Endodermal cell (in vitro differentiated cells): ENCODE results near the gene MYD88. TPM values are rescaled to one million over a fixed set of nuclear protein-coding genes. Genes with fewer than 3 reads are reported as not detected.

Experiments
- DNase-seq: peaks from one replicate; pipeline ENCODE4 v3.0.0-alpha.2; 2017
- H3K27ac ChIP-seq: 2 replicates; pipeline ENCODE4 v1.5.1; 2013; ENCODE audit warnings: mild to moderate bottlenecking, low read depth, low read length, moderate library complexity
- H3K27me3 ChIP-seq: 2 replicates; pipeline ENCODE4 v1.6.1; 2013; ENCODE audit warnings: mild to moderate bottlenecking, low read length, moderate library complexity; ENCODE audit not compliant: insufficient read depth, control insufficient read depth, poor library complexity, severe bottlenecking
- H3K36me3 ChIP-seq: 2 replicates; pipeline ENCODE4 v1.7.0; 2013; ENCODE audit warnings: mild to moderate bottlenecking, low read length, moderate library complexity; ENCODE audit not compliant: control insufficient read depth, insufficient read depth
- H3K4me1 ChIP-seq: one replicate; pipeline ENCODE4 v1.7.0; 2013; ENCODE audit warnings: low read length; ENCODE audit not compliant: control insufficient read depth, insufficient read depth
- H3K4me3 ChIP-seq: 2 replicates; pipeline ENCODE4 v1.5.1; 2013; ENCODE audit warnings: mild to moderate bottlenecking, low read length, moderate library complexity
- H3K9ac ChIP-seq: 2 replicates; pipeline ENCODE4 v1.6.1; 2013; ENCODE audit warnings: mild to moderate bottlenecking, low read length, moderate library complexity; ENCODE audit not compliant: poor library complexity, severe bottlenecking; ENCODE audit errors: extremely low read depth
- H3K9me3 ChIP-seq: 2 replicates; pipeline ENCODE4 v1.6.1; 2013; ENCODE audit warnings: mild to moderate bottlenecking, low read length, moderate library complexity; ENCODE audit not compliant: control insufficient read depth
- H3K27ac Mint-ChIP-seq: 2 replicates; pipeline ENCODE4 v1.8.0; 2020; ENCODE audit warnings: mixed read lengths
- H3K27me3 Mint-ChIP-seq: 2 replicates; pipeline ENCODE4 v1.8.0; 2021; ENCODE audit warnings: mild to moderate bottlenecking, mixed read lengths; ENCODE audit not compliant: insufficient read depth
- H3K36me3 Mint-ChIP-seq: 2 replicates; pipeline ENCODE4 v1.8.0; 2020; ENCODE audit warnings: low read depth, mixed read lengths
- H3K4me1 Mint-ChIP-seq: 2 replicates; pipeline ENCODE4 v1.8.0; 2020; ENCODE audit warnings: mixed read lengths
- H3K4me3 Mint-ChIP-seq: 2 replicates; pipeline ENCODE4 v1.8.0; 2020; ENCODE audit warnings: mild to moderate bottlenecking, moderate library complexity, mixed read lengths
- H3K9me3 Mint-ChIP-seq: 2 replicates; pipeline ENCODE4 v1.8.0; 2020; ENCODE audit warnings: mild to moderate bottlenecking, mixed read lengths
- WGBS, 2 experiments: methylation state at CpG; one replicate each; pipeline versions ENCODE4 v1.1.5 to v1.1.7; 2013; ENCODE audit warnings: missing lambda C conversion rate in 2 of 2, mixed read lengths in 1 of 2; ENCODE audit not compliant: insufficient coverage in 1 of 2, insufficient read length in 1 of 2; 5-methylcytosine and 5-hydroxymethylcytosine counted together
- total RNA-seq, 2 donors: library from RNA; stranded (reverse); fragmentation: NEBNext Ultra II Directional in 1 of 2; extraction: Animal tissue kit (Norgen Biotek cat#: 25700) in 1 of 2; gene quantifications; 2 replicates in 1 of 2; 3 replicates in 1 of 2; pipeline ENCODE4 v1.2.1, GENCODE V29; 2021
- TF ChIP-seq, protein P1 (sequence below): fragments of 200-600 bp; sonication (generic); conservative IDR thresholded peaks from 2 replicates; pipeline ENCODE4 v1.5.0; 2021; ENCODE audit warnings: antibody characterized with exemption, mild to moderate bottlenecking

The MYD88 gene
- total RNA-seq, 2 donors from 2014 or later: 16.2 to 18.8 TPM

DNA sequence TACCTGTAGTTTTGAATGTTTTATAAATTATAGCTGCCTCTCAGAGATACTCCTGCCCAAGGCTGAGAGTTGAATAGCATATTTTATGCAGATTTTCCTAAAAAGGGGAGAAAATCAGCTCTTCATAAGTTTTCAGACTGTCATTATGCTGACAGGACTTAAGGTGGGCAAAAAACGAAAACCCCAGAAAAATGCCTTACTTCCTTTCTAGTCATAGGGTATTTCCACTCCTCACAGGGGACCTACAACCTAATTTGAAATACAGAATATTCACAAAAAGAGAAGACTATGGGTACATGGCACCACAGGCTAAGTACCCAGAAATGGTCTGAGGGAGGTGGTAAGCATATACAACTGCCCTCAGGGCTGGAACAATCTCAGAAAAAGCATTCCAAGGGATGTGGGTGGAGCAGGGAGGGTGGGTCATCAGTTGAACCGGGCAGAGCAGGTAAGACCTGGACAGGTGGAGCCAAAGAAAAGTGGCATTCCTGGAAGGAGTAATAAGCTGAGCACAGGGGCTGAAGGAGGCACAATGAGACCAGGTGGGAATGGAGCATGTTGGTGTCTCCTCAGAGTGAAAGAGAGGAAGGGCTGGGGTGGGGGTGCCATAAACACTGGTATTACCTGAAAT, 16.3 kb downstream of the MYD88 start:
- no peaks in the 10 kb centered on the region for H3K4me1 Mint-ChIP-seq
- Histone ChIP-seq H3K4me3 (no peak overlapping the region), H3K9me3 (no peaks in the 10 kb centered on the region), H3K27me3 (no peaks in the 10 kb centered on the region), H3K27ac (no peak overlapping the region), H3K4me1 (no peaks in the 10 kb centered on the region), H3K9ac (no peak overlapping the region), H3K36me3 (no peaks in the 10 kb centered on the region)
- TF ChIP-seq, protein P1, sequence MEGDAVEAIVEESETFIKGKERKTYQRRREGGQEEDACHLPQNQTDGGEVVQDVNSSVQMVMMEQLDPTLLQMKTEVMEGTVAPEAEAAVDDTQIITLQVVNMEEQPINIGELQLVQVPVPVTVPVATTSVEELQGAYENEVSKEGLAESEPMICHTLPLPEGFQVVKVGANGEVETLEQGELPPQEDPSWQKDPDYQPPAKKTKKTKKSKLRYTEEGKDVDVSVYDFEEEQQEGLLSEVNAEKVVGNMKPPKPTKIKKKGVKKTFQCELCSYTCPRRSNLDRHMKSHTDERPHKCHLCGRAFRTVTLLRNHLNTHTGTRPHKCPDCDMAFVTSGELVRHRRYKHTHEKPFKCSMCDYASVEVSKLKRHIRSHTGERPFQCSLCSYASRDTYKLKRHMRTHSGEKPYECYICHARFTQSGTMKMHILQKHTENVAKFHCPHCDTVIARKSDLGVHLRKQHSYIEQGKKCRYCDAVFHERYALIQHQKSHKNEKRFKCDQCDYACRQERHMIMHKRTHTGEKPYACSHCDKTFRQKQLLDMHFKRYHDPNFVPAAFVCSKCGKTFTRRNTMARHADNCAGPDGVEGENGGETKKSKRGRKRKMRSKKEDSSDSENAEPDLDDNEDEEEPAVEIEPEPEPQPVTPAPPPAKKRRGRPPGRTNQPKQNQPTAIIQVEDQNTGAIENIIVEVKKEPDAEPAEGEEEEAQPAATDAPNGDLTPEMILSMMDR: no peak
- H3K4me3 Mint-ChIP-seq: no peak overlapping the region
- DNase-seq: no peak
- no peak overlapping the region for H3K27ac Mint-ChIP-seq
- no peaks in the 10 kb centered on the region for H3K9me3 Mint-ChIP-seq
- WGBS, 2 experiments: 77 to 83% methylated on average over 1 to 2 of the region's 2 CpGs
- H3K36me3 Mint-ChIP-seq: no peaks in the 10 kb centered on the region
- no peaks in the 10 kb centered on the region for H3K27me3 Mint-ChIP-seq

DNA sequence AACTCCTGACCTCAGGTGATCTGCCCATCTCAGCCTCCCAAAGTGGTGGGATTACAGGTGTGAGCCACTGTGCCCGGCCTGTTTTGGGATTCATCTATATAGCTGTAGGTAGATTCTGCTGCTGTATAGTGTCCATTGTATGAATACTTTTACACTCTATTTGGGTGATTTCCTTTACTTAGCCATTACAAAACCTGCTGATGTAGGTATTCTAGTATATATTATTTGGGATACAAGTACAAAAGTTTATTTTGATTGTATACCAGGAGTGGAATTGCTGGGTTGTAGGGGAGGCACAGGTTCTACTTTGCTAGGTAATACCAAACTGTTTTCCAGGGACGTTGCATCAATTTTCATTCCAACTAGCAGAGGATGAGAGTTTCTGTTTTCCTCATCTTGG, 17.4 kb downstream of the MYD88 start:
- no peak overlapping the region for H3K9ac ChIP-seq

DNA sequence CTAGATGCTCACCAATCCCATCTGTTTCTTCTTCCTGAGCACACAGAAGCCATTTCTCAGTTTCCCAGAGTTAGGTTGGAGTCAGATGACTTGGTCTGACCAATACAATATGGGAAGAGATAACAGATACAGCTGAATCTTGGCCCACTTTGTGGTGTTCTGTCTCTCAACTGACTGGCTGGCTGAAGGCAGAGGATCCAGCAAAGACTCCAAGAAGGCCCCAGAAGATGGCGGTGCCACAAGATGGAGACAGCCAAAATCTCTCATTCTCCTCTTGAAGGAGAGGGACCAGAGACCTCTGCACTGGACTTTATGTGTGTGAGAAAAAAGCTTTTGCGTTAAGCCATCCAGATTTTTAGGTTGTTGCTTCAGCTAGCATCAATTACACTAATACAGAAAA, 18.7 kb downstream of the MYD88 start:
- WGBS, 2 experiments: 92% methylated on average over 2 of the region's 2 CpGs; no CpG with 5 or more reads in 1 of the 2 experiments
- no peaks in the 10 kb centered on the region for H3K36me3 Mint-ChIP-seq
- no peaks in the 10 kb centered on the region for H3K4me1 Mint-ChIP-seq
- Histone ChIP-seq H3K4me3 (no peak overlapping the region), H3K9ac (no peak overlapping the region), H3K36me3 (no peaks in the 10 kb centered on the region), H3K27me3 (no peaks in the 10 kb centered on the region), H3K4me1 (no peaks in the 10 kb centered on the region), H3K9me3 (no peaks in the 10 kb centered on the region), H3K27ac (no peak overlapping the region)
- no peak overlapping the region for H3K27ac Mint-ChIP-seq
- no peaks in the 10 kb centered on the region for H3K27me3 Mint-ChIP-seq
- TF ChIP-seq, protein P1: no peak
- no peaks in the 10 kb centered on the region for H3K9me3 Mint-ChIP-seq
- DNase-seq: no peak
- H3K4me3 Mint-ChIP-seq: no peak overlapping the region

More for the DNA sequence above, 17.4 kb downstream of the MYD88 start:
- Histone ChIP-seq H3K4me3 (no peak overlapping the region), H3K27ac (no peak overlapping the region), H3K4me1 (no peaks in the 10 kb centered on the region), H3K36me3 (no peaks in the 10 kb centered on the region), H3K9me3 (no peaks in the 10 kb centered on the region), H3K27me3 (no peaks in the 10 kb centered on the region)
- TF ChIP-seq, protein P1: no peak
- DNase-seq: no peak
- no peaks in the 10 kb centered on the region for H3K27me3 Mint-ChIP-seq
- H3K4me1 Mint-ChIP-seq: no peaks in the 10 kb centered on the region
- H3K36me3 Mint-ChIP-seq: no peaks in the 10 kb centered on the region
- no peak overlapping the region for H3K4me3 Mint-ChIP-seq
- whole genome bisulfite sequencing, 2 experiments: 78 to 86% methylated on average over 1 to 2 of the region's 2 CpGs
- no peak overlapping the region for H3K27ac Mint-ChIP-seq
- no peaks in the 10 kb centered on the region for H3K9me3 Mint-ChIP-seq
